ENCODE measurements around the gene CNN3.

DNA sequence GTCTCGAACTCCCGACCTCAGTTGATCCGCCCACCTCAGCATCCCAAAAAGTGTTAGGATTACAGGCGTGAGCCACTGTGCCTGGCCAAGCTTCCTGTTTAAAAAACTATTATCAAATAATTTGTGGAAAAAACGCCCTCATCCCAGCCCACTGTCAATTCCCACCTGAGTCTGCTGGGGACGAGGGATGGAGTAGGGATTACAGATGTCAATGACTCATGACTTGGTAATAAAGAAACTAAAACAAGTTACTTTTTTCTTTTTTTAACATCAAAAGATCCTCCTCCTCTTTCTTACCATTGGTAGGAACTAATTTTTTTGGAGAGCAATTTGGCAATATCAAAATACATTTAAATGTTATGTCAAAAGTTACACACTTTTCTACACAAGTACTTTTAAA, 9.7 kb downstream of the CNN3 start:
- TF ChIP-seq TAF1 (conservative IDR thresholded peaks at IDR 0.05) (no peak), RAD21 (IDR thresholded peaks at IDR 0.05) (no peak), FOXA1 (IDR thresholded peaks at IDR 0.05) (no peak), YY1 (IDR thresholded peaks at IDR 0.05) (no peak), GABPA (IDR thresholded peaks at IDR 0.05 in 1 of 2, conservative IDR thresholded peaks at IDR 0.05 in 1 of 2) (no peak), SP1 (IDR thresholded peaks at IDR 0.05) (no peak), FOXA2 (IDR thresholded peaks at IDR 0.05) (no peak), JUND (IDR thresholded peaks at IDR 0.05) (no peak)
- TF ChIP-seq, protein P1, sequence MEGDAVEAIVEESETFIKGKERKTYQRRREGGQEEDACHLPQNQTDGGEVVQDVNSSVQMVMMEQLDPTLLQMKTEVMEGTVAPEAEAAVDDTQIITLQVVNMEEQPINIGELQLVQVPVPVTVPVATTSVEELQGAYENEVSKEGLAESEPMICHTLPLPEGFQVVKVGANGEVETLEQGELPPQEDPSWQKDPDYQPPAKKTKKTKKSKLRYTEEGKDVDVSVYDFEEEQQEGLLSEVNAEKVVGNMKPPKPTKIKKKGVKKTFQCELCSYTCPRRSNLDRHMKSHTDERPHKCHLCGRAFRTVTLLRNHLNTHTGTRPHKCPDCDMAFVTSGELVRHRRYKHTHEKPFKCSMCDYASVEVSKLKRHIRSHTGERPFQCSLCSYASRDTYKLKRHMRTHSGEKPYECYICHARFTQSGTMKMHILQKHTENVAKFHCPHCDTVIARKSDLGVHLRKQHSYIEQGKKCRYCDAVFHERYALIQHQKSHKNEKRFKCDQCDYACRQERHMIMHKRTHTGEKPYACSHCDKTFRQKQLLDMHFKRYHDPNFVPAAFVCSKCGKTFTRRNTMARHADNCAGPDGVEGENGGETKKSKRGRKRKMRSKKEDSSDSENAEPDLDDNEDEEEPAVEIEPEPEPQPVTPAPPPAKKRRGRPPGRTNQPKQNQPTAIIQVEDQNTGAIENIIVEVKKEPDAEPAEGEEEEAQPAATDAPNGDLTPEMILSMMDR (IDR thresholded peaks at IDR 0.05; ENCODE audit: low read depth, low read length, missing input control): no peak
- TF ChIP-seq, protein P2, sequence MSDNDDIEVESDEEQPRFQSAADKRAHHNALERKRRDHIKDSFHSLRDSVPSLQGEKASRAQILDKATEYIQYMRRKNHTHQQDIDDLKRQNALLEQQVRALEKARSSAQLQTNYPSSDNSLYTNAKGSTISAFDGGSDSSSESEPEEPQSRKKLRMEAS (IDR thresholded peaks at IDR 0.05): no peak
- TF ChIP-seq, protein P3, sequence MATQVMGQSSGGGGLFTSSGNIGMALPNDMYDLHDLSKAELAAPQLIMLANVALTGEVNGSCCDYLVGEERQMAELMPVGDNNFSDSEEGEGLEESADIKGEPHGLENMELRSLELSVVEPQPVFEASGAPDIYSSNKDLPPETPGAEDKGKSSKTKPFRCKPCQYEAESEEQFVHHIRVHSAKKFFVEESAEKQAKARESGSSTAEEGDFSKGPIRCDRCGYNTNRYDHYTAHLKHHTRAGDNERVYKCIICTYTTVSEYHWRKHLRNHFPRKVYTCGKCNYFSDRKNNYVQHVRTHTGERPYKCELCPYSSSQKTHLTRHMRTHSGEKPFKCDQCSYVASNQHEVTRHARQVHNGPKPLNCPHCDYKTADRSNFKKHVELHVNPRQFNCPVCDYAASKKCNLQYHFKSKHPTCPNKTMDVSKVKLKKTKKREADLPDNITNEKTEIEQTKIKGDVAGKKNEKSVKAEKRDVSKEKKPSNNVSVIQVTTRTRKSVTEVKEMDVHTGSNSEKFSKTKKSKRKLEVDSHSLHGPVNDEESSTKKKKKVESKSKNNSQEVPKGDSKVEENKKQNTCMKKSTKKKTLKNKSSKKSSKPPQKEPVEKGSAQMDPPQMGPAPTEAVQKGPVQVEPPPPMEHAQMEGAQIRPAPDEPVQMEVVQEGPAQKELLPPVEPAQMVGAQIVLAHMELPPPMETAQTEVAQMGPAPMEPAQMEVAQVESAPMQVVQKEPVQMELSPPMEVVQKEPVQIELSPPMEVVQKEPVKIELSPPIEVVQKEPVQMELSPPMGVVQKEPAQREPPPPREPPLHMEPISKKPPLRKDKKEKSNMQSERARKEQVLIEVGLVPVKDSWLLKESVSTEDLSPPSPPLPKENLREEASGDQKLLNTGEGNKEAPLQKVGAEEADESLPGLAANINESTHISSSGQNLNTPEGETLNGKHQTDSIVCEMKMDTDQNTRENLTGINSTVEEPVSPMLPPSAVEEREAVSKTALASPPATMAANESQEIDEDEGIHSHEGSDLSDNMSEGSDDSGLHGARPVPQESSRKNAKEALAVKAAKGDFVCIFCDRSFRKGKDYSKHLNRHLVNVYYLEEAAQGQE (IDR thresholded peaks at IDR 0.05): no peak

Measured in liver (tissue), 3 donors.